A549 treated with AZD9567 at 1 μM for 4 hours (cell line): ENCODE data around the gene OR1J1. TPM values are rescaled to one million over a fixed set of nuclear protein-coding genes. Genes with fewer than 3 reads are reported as not detected.

Experiments
- total RNA-seq: library from RNA; stranded (reverse); fragments of 200-300 nt; extraction: Qiagen RNA extraction; gene quantifications from 5 replicates; pipeline ENCODE4 v1.2.3, GENCODE V29; 2022; ENCODE audit not compliant: insufficient read depth

OR1J1 gene, protein sequence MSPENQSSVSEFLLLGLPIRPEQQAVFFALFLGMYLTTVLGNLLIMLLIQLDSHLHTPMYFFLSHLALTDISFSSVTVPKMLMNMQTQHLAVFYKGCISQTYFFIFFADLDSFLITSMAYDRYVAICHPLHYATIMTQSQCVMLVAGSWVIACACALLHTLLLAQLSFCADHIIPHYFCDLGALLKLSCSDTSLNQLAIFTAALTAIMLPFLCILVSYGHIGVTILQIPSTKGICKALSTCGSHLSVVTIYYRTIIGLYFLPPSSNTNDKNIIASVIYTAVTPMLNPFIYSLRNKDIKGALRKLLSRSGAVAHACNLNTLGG
- total RNA-seq, result not detected in 5 replicates

DNA sequence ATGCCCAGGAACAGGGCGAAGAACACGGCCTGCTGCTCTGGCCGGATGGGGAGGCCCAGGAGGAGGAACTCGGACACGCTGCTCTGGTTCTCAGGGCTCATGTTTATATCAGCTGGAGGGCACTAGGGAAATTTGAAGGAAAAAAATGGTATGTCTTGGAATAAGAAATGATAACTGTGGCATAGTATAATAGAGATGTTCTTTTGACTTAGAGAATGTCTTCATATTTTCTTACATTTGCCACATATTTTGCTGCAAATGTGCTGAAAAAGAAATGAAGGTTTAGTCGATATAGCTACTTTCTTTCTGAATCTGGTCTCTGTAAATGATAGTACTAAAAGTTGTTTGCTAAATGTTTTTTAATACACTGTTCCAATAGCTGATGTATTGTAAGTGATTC is at the start of gene OR1J1:
Gene OR1J1, minus strand, starts transcription at position 101 of the 400 bp plus-strand sequence. Its CDS starts 0 bp downstream, at position 101.

DNA sequence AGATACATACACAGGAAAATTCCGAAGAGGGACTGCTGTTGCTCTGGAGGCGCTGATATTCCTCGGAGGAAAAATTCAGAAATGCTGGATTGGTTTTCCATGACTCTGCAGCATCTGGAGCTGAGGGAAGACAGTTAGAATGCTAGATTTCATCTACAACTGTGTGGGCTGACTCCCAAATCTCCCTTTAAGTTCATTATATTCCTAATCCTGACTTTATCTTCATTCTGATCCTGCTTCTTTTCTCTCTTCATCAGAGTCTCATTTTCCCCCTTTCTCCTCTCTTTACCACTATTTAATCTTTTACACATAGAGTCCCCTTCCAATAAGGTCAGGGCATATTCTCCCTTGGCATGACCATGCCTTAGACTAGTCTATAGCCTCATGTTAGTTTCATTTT is 49.5 kb upstream of the OR1J1 start, which contains the start of gene OR1N1:
Gene OR1N1, minus strand, starts transcription at position 101 of the 400 bp plus-strand sequence. Its CDS starts 0 bp downstream, at position 101.

DNA sequence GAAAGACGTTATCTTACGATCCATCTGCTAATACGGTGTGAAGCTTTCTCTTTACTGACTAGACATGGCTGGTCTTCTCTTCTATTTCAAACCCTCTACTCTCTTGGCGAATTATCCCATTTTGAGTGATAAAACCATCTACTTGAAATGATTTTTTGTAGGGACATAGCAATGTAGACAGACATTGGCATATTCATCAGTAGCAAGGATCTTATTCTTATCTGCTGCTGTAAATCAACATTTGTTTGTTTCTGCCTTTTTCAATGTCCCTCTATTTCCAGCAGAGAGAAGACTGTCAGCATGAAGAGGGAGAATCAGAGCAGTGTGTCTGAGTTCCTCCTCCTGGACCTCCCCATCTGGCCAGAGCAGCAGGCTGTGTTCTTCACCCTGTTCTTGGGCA is 41.1 kb upstream of the OR1J1 start, which contains the start of gene OR1J4:
Gene OR1J4, plus strand, starts transcription at position 301 of the 400 bp plus-strand sequence. Its CDS starts 0 bp downstream, at position 301.

DNA sequence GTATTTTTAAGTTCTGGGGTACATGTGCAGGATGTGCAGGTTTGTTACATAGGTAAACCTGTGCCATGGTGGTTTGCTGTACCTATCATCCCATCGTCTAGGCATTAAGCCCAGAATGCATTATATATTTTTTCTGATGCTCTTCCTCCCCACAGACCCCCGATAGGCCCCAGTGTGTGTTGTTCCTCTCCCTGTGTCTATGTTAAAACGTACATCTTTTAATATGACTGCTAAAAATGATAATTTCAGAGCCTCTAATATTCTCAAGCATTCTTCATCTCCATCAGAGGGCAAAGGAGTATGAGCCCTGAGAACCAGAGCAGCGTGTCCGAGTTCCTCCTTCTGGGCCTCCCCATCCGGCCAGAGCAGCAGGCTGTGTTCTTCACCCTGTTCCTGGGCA is 32.8 kb upstream of the OR1J1 start, which contains the start of gene OR1J2:
Gene OR1J2, plus strand, starts transcription at position 301 of the 400 bp plus-strand sequence. Its CDS starts 0 bp downstream, at position 301.

Other genes with a start within 250 kb of the OR1J1 start
- 1.2 to 1.7 TPM (median 1.4 TPM) in 4 of 5 replicates, not detected in the other for gene LHX6, start 249.0 kb downstream of the OR1J1 start, total RNA-seq
- 13.9 to 24.4 TPM (median 21.7 TPM) in 5 replicates for gene RBM18, start 213.1 kb downstream of the OR1J1 start, total RNA-seq
- 61.4 to 85.0 TPM (median 65.5 TPM) in 5 replicates for gene MRRF, start 213.0 kb downstream of the OR1J1 start, total RNA-seq
- 0.62 to 1.3 TPM (median 1.1 TPM) in 5 replicates for gene PTGS1, start 106.9 kb downstream of the OR1J1 start, total RNA-seq
- gene OR1J2, start 32.9 kb upstream of the OR1J1 start, total RNA-seq, result not detected in 5 replicates
- 0.09 to 0.14 TPM (median 0.12 TPM) in 3 of 5 replicates, not detected in the others for gene OR1J4, start 41.2 kb upstream of the OR1J1 start, total RNA-seq
- gene OR1N1, start 49.4 kb upstream of the OR1J1 start, total RNA-seq, result not detected in 5 replicates
- not detected in 5 replicates for gene OR1N2, start 75.2 kb upstream of the OR1J1 start, total RNA-seq
- not detected in 5 replicates for gene OR1L8, start 105.5 kb upstream of the OR1J1 start, total RNA-seq
- gene OR1Q1, start 136.8 kb upstream of the OR1J1 start, total RNA-seq, result 0.11 TPM in 1 of 5 replicates, not detected in the others
- gene OR1B1, start 179.7 kb upstream of the OR1J1 start, total RNA-seq, result not detected in 5 replicates
- not detected in 5 replicates for gene OR1L1, start 183.8 kb upstream of the OR1J1 start, total RNA-seq
- not detected in 5 replicates for gene OR1L3, start 197.2 kb upstream of the OR1J1 start, total RNA-seq
- gene OR1L4, start 246.1 kb upstream of the OR1J1 start, total RNA-seq, result not detected in 5 replicates